GM12873 (cell line): ENCODE data around the gene CABLES2.

Source experiments
- CTCF ChIP-seq: IDR thresholded peaks from 2 replicates; pipeline ENCODE4 v1.5.1; 2012; ENCODE audit warnings: low read depth, mild to moderate bottlenecking, moderate library complexity, low read length, control low read depth; ENCODE audit not compliant: insufficient read depth; ENCODE audit errors: missing control alignments

Gene CABLES2

GRCh38 chr20:62396367-62397239 is 10.5 kb downstream of the CABLES2 start:
- no peak for TF ChIP-seq CTCF

- no peak for TF ChIP-seq CTCF
Observed at GRCh38 chr20:62395311-62396242, 11.5 kb downstream of the CABLES2 start.

GRCh38 chr20:62394248-62395245 is 12.5 kb downstream of the CABLES2 start:
- no peak for TF ChIP-seq CTCF

GRCh38 chr20:62393830-62394229 is 13.3 kb downstream of the CABLES2 start:
- TF ChIP-seq CTCF, result no peak

GRCh38 chr20:62393335-62393665 is 13.8 kb downstream of the CABLES2 start:
- no peak for TF ChIP-seq CTCF

- TF ChIP-seq CTCF, result no peak
Observed at GRCh38 chr20:62392621-62393334, 14.3 kb downstream of the CABLES2 start.
